ENCODE measurements around the gene COL23A1.

GRCh38 chr5:178463321-178464155, 126.7 kb downstream of the COL23A1 start:
- TF ChIP-seq EZH2 (IDR thresholded peaks at IDR 0.05) (no peak), FOXP2 (optimal IDR thresholded peaks at IDR 0.05; ENCODE audit: control extremely low read depth, extremely low read length, insufficient read depth) (no peak)

Data from SK-N-MC (cell line).